Endothelial cell of umbilical vein (primary cell): ENCODE measurements around the gene KIF2C.

Source experiments
- EZH2 ChIP-seq: IDR thresholded peaks from 2 replicates; pipeline ENCODE4 v1.6.1; 2012; ENCODE audit warnings: borderline replicate concordance, low read depth, mild to moderate bottlenecking, moderate library complexity, low read length, inconsistent platforms; ENCODE audit not compliant: severe bottlenecking
- FOS ChIP-seq: IDR thresholded peaks from 2 replicates; pipeline ENCODE4 v1.6.1; 2011; ENCODE audit warnings: mild to moderate bottlenecking, low read length, moderate library complexity, borderline replicate concordance; ENCODE audit not compliant: insufficient read depth
- POLR2A ChIP-seq: IDR thresholded peaks from 2 replicates; pipeline ENCODE4 v1.6.1; 2012; ENCODE audit warnings: low read depth, mild to moderate bottlenecking, control low read depth, low read length
- POLR2AphosphoS5 ChIP-seq: IDR thresholded peaks from 2 replicates; pipeline ENCODE4 v1.6.1; 2012; ENCODE audit warnings: low read depth, mild to moderate bottlenecking, control low read depth, low read length, moderate library complexity; ENCODE audit not compliant: insufficient read depth
- TF ChIP-seq, protein P1 (sequence below), 2 donors: IDR thresholded peaks; 1 replicate in 1 of 2; 2 replicates in 1 of 2; pipeline ENCODE4 v1.5.1; 2011; ENCODE audit warnings: low read length in 2 of 2, mild to moderate bottlenecking in 2 of 2, moderate library complexity in 2 of 2, control low read depth in 1 of 2, inconsistent platforms in 1 of 2, low read depth in 1 of 2; ENCODE audit not compliant: insufficient read depth in 1 of 2; ENCODE audit errors: extremely low read depth in 1 of 2

DNA sequence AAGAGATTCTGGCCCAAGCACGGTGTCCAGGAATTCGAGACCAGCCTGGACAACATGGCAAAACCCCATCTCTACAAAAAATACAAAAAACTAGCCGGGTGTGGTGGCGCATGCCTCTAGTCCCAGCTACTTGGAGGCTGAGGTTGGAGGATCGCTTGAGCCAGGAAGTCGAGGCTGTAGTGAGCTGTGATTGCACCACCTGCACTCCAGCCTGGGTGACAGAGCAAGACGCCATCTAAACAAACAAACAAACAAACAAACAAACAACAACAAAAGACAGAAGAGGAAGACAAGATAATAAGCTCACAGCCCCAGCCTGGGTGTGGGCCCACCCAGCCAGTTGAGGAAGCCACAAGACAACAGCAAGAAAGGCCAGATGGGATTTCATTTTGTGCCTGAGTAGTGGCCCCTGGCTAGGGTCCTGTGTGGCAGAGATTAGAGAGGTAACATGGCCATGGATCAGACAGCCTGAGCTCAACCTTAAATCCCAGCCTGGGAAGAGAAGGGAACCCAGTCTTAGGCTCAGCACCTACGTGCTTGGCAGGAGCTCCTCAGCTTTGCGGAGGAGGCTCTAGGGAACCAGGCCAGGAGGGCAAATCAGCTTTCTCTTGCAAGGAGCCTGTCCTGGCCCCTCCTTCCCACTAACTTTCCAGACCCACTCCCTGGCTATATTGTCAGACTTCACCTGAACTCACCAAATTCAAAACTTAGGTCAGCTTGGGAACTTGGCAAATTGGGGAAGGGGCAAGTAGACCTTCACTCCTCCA is 53.3 kb downstream of the KIF2C start:
- TF ChIP-seq EZH2 (no peak), POLR2A (no peak), POLR2AphosphoS5 (no peak), FOS (no peak)
- TF ChIP-seq, protein P1, sequence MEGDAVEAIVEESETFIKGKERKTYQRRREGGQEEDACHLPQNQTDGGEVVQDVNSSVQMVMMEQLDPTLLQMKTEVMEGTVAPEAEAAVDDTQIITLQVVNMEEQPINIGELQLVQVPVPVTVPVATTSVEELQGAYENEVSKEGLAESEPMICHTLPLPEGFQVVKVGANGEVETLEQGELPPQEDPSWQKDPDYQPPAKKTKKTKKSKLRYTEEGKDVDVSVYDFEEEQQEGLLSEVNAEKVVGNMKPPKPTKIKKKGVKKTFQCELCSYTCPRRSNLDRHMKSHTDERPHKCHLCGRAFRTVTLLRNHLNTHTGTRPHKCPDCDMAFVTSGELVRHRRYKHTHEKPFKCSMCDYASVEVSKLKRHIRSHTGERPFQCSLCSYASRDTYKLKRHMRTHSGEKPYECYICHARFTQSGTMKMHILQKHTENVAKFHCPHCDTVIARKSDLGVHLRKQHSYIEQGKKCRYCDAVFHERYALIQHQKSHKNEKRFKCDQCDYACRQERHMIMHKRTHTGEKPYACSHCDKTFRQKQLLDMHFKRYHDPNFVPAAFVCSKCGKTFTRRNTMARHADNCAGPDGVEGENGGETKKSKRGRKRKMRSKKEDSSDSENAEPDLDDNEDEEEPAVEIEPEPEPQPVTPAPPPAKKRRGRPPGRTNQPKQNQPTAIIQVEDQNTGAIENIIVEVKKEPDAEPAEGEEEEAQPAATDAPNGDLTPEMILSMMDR (IDR thresholded peaks at IDR 0.05; ENCODE audit: extremely low read depth in 1 of 2, insufficient read depth in 1 of 2, low read depth in 1 of 2, low read length in 2 of 2) = no peak
